HG03520 (cell line): ENCODE measurements around the gene RGS17.
A peak's percentile ranks its signal among the peaks of the same experiment; 100 is the strongest.
"Not testable (repeated sequence)": the region's sequence is repeated elsewhere in the genome, so short reads cannot be mapped to it uniquely, and the experiment has no call there.

ENCODE experiments used
- ATAC-seq: cut with Tn5 transposase; IDR thresholded peaks from one replicate; pipeline ENCODE4 v1.9.1; 2021; ENCODE audit warnings: mild to moderate bottlenecking, moderate library complexity; ENCODE audit not compliant: unreplicated experiment

RGS17 gene

DNA sequence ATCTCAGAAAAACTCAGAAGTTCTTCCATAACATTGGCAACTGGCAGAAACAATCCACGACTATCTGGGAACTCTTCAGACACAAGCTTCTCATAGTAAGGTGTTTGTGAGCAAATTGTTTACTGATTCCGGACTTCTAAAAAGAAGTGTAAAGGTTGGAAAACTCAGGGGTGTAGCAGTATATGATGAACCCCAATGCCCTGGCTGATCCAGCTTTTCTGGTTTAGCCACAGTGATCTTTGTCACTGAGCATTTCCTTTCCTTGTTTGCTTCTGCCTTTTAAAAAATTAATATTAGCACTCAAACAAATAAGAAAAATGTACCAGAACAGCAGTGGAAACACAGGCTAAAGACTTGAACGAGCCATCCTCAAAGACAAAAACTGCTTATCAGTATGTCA is 4.9 kb downstream of the RGS17 start:
- ATAC-seq = no peak

DNA sequence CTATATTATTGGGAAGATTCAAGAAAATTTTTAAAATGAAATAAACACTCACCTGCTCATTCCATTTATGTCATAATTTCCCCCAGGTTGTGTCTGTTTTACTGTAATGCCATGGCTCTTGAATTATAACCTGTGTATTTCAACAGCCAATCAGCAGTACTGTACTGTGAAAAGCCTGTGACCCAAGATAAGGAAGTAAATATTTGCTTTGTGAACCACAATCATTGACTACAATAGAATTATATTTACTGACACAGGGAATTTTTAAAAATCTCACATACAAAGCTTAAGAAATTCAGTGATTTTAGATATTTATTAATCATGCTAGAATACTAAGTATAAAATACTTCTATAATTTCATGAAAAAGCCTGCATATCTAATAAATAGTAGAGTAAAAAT is 6.0 kb downstream of the RGS17 start:
- ATAC-seq = no peak

DNA sequence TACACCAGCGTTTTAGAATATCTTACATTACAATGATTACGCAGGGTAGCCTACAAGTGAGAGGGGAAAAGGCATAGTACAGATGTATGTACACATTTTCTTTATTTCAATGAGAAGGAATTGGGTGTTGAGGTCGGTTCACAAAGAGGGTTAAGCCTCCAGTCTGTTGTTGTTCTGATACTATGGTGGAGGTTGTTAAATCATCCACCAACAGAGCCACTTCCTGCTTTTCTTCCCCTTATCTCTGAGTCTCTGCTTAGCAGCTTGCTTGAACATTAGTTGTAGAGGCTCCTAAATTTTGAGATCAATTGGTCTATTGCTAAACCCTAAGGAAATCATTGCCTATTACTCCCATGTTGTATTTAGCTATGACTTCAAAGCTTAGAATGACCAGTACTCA is 7.3 kb downstream of the RGS17 start:
- ATAC-seq = no peak

DNA sequence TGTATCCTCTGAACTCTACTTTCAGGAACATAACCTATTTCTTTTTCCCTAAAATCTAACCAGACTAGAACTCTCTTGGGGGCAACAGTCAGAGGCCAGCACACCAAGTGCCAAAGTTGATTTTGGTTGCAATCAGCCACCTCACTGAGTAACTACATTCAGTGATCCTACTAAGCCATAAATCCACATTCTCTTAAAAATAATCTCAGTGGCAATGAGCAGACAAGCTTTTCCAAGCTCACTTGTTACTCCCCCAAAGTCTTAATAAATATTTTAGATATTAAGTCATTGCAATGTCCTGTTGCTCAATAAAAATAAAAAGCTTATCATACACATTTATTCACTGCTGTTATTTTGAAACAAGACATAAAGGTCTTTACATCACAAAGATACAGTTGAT is 9.8 kb downstream of the RGS17 start:
- ATAC-seq = no peak

DNA sequence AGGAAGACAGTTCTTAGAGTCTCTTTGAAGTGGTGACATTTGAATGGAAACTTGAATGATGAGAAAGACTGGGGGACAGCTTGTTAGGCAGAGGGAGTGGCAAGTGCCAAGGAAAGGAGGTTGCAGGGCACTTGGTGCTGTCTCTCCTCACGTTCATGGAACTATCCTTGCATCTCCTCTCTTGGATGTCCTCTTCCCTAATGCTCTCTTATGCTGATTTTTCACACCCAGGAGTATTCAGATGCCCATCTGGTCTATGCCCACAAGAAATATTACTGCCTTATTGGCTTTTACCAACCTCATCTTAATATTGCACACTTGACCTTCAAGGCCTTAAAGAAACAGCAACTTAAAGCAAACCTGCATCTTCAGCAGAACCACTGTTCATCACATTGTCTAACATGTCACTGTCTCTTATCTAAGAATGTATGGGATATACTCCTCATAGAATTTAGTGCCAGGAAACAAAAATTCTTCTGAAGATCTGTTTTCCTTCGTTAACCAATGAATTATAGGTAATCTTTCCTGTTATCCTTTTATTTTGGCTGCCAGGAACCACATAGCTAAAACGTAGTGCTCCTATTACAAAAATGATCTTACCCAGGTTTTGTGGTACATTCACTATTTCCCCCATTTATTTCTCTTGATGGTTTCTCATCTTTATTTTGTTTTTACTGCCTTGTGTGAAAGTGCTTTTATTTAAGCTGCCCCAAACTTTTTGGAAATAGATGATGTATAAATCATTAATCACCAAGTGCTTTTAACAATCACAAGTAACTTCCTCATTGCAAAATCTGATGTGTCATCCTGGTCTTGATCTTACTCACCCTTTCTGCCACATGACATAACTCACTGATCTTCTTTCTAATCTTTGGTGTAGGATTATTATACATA is 12.8 kb downstream of the RGS17 start:
- ATAC-seq = peak; percentile 99

DNA sequence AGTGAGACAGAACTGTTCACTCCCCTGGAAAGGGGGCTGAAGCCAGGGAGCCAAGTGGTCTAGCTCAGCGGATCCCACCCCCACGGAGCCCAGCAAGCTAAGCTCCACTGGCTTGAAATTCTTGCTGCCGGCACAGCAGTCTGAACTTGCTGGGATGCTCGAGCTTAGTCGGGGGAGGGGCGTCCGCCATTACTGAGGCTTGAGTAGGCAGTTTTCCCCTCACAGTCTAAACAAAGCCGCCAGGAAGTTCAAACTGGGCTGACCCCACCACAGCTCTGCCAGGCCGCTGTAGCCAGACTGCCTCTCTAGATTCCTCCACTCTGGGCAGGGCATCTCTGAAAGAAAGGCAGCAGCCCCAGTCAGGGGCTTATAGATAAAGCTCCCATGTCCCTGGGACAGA is 20.0 kb downstream of the RGS17 start:
- ATAC-seq = not testable (repeated sequence)

DNA sequence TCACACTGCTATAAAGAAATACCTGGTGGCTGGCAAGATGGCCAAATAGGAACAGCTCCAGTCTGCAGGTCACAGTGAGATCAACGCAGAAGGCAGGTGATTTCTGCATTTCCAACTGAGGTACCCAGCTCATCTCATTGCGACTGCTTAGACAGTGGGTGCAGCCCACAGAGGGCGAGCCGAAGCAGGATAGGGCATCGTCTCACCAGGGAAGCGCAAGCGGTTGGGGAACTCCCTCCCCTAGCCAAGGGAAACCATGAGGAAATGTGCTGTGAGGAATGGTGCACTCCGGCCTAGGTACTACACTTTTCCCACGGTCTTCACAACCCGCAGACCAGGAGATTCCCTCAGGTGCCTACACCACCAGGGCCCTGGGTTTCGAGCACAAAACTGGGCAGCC is 20.5 kb downstream of the RGS17 start:
- not testable (repeated sequence) for ATAC-seq

DNA sequence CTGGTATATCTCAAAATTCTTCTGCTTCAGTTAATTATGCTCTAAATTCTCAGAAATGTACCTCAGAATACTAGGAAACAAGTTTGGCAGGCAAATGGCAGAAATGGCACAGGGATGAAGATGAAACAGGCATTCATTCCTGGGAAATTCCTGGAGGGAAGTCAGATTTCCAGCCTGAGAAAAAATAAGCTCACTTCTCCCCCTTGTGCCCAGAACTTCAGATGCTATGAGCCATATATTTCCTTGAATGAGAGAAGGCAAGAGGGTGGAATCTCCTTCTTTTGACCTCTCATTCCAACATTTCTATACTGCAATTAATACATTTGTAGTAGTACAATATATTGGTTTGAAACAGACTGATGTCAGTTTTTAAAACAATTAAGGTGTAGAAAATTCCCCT is 22.8 kb downstream of the RGS17 start:
- ATAC-seq = no peak

DNA sequence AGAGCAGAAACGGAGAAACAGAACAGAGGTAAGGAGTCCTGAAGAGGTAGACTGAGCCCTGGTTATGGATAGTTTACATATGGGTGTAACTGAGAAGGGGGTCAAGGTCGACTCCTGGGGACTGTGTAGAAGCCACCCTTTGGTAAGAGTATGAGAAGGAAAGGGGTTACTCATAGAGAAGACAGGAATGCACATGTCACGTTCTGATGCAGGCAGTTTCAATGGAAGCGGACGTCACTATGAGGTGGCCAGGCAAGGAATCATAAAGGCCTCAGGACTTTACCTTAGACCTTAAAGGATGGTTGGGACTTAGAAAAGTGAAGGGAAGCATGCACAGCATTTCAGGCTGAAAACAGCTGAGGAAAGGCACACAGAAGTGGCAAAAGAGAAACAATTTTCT is 25.1 kb downstream of the RGS17 start:
- ATAC-seq = no peak

DNA sequence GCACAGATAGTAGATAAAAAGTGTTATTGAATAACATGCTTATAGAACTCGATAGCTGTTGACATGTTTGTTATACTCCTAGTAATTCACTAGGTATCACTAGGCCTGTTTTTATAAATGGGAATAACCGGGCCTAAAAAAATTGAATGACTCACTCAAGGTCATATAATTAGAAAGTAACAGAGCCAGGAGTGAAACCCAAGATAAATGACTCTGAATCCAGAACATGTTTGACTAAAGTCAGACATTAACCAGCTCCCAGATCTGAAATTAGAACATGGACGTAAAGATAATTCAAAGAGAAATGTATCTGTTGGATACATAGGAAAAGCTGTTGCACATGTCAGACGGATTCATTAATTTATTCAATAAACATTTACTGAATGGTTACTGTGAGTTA is 26.9 kb downstream of the RGS17 start:
- ATAC-seq = no peak

DNA sequence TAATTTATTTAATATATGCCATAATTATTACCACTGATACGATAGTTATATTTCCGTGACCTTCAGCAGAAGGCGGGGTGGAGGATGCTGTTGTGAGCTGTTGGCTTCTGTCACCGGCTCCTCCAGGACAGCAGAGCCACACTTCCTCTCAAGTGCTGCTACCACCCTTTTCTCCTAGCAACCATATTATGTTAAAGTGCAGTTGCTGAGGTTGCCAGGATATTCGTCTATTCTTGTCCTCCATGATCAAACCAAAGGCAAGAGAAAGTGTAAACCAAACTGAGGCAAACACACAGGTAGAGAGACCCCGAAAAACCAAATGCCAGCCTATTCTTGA is 27.8 kb downstream of the RGS17 start:
- no peak for ATAC-seq

DNA sequence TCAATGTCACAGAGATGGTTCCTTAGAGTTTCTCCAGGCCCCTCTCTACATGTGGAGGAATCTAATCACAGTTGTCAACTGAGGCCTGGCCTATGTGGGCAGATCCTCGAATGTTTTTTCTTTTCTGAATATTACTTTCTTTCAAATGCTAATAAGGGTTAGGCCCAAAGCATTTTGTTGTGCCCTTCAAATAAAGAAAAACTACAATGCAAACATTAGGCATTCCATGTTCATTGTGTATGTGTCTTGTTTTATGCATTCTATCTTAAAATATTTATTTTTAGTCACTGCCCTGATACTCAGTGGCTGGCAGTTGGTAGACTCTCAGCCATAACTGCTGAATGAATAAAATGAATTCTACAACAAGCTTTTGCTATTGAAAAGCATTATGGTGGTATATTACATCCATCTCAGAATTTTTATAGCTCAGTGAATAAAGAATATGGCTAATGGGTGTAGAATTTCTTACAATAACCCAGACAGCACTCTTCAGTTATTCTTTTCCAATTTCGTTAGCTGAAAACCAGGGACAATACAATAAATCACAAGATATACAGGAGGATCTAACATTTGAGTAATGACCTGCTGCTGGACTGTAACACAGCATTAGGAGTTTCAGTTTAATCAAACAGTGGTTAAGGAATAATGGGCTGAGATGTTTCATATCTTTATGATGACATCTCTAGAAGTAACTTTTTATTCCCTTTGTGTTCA is 28.3 kb downstream of the RGS17 start:
- ATAC-seq = no peak

DNA sequence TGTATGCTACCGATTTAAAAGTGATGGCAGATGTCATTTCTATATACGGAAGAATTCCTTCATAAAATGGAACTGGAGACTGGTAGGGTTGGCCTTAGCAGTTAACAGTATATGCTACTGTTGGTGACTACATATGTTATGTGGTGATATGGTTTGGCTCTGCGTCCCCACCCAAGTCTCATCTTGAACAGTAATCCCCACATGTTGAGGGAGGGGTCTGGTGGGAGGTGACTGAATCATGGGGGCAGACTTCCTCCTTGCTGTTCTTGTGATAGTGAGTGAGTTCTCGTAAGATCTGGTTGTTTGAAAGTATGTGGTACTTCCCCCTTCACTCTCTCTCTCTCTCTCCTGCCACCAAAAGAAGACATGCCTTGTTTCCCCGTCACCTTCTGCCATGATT is 29.6 kb downstream of the RGS17 start:
- no peak for ATAC-seq

DNA sequence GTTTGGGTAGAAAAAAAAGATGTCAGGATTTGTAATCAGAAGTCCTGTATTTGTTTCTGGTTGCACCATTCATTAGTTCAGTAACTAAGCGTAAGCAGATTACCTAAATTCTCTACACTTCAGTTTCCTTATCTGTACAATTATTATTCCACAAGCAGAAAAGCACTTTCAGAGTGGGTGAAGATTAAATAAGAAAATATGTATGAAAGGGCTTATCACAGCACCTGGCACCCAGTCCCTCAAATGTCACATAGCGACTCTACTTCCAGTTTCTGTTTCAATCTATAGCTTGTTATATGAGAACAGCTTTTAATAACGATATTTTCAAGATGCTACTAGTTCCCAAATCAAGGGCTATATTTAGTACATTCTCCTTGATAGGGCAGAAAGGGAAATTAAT is 31.4 kb downstream of the RGS17 start:
- peak; percentile 89 for ATAC-seq

DNA sequence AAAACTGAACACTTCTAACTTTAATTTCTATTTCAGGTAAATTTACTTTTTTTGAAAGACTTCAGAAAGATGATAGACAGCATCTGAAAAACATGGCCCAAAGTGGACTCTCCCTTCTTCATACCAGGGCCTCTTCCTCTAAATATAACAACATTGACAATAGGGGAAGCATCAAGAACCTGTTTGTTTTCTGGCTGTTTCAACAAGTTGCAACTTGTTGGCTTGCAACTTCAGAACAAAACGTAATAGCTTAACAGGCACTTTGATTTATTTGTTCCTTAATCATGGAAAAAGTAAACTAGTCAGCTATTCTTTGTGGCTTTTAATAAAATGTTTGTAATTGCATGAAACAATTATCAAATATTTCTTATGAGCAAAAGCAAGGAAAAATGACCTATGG is 34.3 kb downstream of the RGS17 start:
- no peak for ATAC-seq

DNA sequence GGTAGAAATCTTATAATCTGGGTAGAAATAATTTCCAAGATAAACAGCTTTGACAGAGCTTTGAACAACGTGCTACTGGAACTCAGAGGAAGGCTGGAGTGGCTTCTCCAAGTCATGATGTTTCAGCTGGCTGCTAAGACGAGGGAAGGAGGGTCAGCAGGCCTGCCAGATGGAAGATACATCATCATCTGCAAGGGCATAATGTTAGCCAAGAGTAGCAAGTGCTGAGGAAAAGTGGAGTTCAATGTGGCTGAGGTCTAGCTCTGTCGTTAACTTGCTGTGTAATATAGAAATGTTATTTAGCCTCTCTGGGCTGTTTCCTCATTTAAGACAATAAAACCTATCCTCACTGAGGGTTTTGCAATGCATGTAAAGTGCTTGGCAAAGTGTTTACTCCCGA is 35.1 kb downstream of the RGS17 start:
- no peak for ATAC-seq

DNA sequence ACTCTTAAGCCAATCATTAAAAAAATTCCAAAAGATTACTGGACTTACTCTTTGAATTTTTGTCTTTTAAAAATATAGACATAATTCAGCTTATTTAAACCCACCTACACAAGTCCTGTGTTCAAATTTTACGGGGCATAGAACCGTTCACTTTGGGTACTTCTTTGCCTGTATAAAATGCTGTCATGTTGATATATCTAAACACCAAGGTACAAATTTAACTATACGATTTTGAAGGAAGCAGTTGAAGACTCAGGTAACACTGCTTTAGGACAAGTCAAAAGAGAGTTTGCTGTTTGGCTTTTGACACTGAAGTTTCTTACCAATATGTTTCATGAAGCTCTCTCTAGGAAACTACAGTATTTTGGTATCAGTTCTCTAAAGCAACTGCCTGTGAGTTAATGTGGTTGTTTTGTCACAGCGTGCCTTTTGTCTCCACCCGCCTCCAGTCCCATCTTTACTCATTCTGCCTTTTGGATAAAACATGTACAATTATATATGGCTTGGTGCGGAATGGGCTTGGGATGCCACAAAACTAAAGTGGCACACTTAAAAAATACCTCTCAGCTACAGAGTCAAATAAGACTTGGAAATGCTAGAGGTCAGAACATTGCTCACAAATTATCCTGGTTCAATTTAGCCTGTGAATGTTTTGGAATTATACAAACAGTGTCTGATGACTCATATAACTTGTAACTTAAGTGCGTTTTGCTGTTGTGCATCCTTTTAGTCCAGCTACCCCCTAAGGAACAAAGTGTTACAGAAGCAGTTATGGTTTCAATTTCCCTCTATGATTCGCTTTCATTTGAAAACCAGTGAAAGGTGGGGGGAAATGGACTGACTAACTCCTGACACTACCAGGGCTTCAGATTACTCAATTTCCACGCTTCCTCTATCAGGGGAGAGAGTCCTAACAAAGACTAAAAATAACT is 38.7 kb downstream of the RGS17 start:
- ATAC-seq = peak; percentile 90

DNA sequence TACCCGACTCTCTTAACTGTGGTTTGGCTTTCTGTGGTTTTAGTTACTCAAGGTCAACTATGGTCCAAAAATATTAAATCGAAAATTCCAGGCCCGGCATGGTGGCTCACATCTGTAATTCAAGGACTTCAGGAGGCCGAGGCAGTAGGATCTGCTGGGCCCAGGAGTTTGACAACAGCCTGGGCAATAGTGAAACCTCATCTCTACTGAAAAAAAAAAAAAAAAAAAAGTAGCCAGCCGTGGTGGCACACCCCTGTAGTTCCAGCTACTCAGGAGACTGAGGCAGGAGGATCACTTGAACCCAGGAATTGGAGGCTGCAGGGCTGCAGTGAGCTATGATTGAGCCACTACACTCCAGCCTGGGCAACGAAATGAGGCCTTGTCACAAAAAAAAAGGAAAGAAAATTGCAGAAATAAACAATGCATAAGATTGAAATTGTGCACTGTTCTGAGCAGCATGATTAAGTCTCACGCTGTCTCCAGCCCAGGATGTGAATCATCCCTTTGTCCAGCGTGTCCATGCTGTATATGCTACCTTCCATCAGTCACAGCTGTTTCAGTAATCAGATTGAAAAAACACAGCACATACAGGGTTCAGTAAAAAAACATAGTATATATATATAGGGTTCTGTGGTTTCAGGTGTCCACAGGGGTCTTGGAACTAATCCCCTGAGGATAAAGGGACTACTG is 40.7 kb downstream of the RGS17 start:
- no peak for ATAC-seq

DNA sequence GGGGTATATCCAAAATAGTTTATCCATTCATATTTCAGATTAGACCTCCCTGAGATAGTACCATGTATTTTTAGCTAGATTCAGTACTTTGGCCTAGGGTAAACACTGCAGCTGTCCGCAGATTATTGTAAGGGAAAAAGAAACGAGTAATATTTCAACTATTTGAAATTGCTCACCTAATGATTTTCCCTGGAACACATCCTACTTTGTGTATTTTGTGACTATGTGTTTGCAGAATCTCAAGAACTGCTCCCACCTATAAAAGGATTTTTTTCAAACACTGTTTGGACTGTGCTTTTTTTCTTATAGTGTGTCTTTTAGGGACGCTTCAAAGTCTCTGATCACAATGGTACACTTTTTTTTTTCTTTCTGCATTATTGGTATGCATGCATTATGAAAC is 42.3 kb downstream of the RGS17 start:
- ATAC-seq = no peak

DNA sequence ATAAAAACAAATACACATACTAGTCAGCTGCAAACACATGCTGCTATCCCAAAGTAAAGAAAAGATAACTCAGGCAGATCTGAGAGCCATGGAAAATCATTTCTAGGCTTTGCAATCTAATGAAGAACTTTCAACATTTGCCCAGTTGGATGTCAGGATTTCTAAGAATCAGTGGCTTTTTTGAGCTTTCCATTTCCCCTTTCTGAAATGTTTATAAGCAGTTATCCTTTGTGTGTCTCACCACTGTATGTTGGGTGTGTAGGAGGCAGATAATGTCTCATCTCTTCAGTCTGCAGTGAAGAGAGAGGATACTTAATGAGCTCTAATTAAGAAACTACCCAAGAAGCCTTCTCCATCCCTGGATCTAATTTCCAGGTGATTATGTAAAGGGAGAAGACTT is 43.6 kb downstream of the RGS17 start:
- ATAC-seq = no peak
